ENCODE results near the gene MS4A15. TPM values are rescaled to one million over a fixed set of nuclear protein-coding genes. Genes with fewer than 3 reads are reported as not detected.
"Not testable (repeated sequence)": the region's sequence is repeated elsewhere in the genome, so short reads cannot be mapped to it uniquely, and the experiment has no call there.

MS4A15 gene, protein sequence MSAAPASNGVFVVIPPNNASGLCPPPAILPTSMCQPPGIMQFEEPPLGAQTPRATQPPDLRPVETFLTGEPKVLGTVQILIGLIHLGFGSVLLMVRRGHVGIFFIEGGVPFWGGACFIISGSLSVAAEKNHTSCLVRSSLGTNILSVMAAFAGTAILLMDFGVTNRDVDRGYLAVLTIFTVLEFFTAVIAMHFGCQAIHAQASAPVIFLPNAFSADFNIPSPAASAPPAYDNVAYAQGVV
- total RNA-seq = not detected

DNA sequence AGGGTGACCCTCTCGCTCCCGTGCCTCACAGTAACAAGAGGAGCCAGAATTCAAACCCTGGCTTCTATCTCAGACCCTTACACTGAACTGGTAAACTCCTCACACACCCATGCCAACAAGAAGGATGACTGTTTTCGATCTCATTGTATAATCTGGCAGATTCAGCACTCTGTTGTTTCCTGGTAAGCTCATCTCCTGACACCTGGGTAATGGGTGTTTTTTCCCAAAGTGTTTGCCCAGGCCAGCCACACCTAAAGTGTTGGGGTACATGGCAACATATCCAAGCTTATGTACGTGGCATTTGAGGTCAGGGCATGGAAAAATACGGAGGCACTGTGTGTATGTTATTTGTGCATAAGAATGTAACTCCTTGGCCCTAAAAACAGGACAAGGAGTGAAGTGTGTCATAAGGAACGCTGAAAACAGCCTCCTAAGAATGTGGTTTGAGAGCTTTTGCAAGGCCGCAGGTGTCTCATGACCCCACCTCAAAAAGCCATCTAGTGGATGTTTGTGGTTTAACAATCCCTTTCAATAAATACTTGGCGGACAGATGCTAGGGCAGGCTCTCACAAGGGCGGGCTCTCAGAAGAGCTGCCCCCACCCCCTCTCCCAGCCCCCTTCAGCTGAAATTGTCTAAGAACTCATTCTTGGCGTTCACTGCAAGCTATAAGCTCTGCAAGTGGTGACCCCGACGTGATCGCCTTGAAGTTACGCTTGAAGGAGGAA, at the start of gene MS4A15:
Gene MS4A15, plus strand, starts transcription at position 561 of the 726 bp plus-strand sequence. CDS start 6,867 bp downstream, outside the sequence.
- no peak for DNase-seq

- no peak for DNase-seq
Measured at GRCh38 chr11:60706931-60707330, 49.7 kb upstream of the MS4A15 start.

DNA sequence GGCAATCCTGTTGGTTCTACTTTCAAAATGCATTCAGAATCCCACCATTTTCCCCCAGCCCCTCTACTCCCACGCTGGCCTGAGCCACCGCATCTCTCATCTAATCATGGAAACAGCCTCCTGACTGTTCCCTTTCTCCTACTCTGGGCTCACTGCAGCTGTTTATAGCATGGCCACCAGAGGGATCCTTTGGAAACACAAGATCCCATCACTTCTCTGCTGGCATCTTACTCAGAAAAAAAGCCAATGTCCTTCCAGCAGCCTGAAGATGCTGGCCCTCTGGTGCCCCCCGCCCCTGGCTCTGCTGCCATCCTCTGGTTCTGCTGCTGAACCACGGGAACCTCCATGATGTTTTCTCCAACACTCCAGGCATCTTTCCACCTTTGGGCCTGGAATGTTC, 46.2 kb upstream of the MS4A15 start:
- DNase-seq = no peak

DNA sequence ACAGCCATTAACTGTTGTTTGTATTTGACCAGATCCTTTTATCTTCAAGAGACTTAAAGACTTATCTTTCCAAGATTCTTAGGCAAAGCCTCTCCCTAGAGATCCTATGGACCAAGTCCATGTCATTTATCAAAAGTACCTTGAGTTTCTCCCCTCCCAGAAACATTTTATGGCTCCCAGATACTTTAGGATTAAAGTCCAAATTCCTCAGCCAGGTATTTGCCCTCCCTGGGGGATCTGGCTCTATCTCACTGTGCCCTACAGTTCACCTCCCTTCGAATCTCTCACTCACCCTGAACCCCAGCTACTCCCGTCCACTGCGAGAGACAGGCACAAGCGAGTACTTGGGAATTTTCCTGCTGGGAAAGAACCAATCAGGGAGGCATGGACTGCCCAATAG, 45.4 kb upstream of the MS4A15 start:
- no peak for DNase-seq

GRCh38 chr11:60713423-60713822, 43.2 kb upstream of the MS4A15 start:
- DNase-seq = not testable (repeated sequence)

- no peak for DNase-seq
Measured at GRCh38 chr11:60717956-60718355, 38.7 kb upstream of the MS4A15 start.

GRCh38 chr11:60718524-60719316, 37.9 kb upstream of the MS4A15 start:
- DNase-seq = no peak

DNA sequence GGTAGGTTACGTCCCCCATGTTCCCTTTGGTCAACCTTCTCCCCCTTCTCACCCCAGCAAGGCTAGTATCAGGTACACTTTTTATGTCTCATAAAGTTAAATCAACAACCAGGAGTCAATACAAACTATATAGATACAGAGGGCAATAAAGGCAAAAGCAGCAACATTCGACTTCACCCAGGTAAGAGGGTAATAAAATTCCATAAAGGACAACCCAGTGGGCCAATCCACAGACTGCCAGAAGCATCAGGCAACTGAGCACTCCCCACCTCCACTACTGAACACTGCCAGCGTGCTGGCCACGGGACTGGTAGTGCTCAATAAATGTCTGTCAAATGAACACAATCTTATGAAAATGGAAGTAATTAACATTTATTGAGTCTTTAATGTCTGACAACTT, 37.3 kb upstream of the MS4A15 start:
- no peak for DNase-seq

- no peak for DNase-seq
Measured at GRCh38 chr11:60720460-60720859, 36.2 kb upstream of the MS4A15 start.

- no peak for DNase-seq
Measured at GRCh38 chr11:60724420-60724819, 32.2 kb upstream of the MS4A15 start, which contains the start of gene MS4A18. MS4A18 (plus strand) TSS chr11:60724720.

DNA sequence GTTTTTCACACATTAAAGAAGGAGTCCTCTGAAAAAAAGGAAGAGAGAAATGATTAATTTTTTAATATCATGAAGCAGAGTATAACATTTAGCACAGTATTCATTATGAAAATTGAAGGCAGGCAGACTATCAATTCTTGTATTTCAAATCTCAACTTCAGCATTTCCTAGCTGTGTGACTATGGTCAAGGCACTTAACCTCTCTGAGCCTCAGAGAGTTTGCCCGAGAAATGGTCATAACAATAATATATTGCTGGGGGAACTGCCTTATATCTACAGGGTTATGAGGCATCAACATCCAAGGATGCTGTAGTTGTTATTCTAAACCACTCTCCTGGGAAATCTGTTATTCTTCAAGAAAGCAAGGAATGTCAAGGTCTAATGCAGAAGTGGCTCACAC, 31.1 kb upstream of the MS4A15 start:
- DNase-seq = no peak

DNA sequence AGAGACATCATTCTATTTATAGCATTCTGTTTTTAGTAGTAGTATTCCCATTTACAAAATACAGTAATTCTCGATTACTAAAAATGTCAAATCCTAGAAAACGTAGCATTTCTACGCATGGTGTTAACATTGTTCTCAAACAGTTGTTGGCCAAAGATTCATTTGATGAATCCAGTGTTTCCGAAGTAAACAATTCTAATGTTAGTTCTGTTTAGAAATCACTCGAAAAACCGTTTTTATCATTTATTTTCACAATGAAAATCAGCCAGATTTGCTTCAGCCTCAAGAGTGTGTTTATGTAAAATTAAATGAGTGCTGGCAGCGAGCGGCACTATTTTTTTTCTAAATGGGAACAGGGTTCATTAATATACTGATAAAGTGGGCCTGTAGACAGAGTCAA, 25.1 kb upstream of the MS4A15 start:
- no peak for DNase-seq

DNA sequence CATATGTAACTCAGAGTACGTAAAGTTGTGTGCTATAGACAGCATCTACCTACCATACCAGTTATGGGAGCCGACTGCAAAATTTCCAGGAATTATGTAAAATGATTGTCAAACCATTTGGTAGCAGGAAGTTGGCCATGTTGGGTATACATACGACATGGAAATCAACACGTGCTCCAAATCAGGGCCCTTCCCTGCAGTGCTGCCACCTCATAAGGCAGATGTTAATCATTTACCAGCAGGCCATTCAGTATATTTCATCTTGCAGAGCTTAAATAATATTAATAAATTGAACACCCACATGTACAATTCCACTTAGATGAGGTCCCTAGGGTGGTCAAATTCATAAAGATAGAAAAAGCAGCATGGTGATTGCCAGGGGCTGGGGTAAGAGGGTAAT, 22.4 kb upstream of the MS4A15 start:
- DNase-seq = no peak

DNA sequence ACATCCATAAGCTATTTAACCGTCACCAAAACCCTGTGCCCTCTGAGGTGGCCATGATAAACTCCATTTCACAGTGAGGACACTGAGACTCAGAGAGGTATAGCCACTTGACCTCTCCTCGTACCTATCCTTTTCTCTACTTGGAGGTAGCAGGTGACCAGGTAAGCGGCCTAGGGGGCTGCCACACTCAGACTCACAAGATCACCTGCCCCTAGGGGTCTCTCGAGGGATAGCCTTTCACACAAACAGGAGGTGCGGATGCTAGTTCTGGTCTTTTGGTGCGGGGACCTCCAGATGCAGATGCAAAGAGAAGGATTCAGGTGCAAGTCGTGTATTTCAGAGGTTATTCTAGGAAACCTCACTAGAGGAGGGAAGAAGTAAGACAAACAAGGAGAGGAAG, 17.6 kb upstream of the MS4A15 start:
- no peak for DNase-seq

- DNase-seq = no peak
Measured at GRCh38 chr11:60740573-60740972, 16.1 kb upstream of the MS4A15 start.

DNA sequence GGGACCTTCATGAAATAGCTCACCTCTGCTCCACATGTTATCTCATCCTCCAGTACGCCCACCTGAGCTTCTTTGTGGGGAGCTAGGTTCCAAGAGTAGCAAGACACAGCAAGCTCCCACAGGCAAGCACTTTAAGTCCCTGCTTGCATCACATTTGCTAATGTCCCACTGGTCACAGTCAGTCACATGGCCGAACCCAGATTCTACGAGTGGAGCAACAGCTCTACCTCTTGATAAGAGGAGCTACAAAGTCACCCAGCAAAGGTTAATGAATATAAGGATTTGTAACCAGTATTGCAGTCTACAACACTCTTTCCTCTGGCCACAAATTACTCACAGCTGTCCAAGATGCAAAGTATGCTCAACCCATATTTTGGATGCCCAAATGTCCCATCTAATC, 15.2 kb upstream of the MS4A15 start:
- DNase-seq = no peak

- no peak for DNase-seq
Measured at GRCh38 chr11:60743058-60743457, 13.6 kb upstream of the MS4A15 start.

DNA sequence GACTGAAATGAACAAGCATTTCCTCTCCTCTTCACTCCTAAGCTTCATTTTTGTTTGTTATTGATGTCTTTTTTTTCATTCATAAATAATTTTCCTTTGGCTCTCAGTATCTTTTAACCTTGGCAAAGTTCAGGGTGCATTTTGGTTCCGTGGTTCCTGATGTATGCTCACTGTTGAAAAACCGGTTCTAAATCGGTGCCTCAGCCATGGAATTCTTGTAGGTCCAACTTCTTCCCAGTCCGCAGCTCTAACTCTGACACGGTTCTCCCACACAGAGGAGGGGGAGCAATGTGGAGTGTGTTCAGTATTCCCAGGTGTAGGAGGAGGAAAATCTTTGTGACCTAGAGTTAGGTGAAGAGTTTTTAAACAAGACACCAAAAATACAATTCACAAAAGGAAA, 12.6 kb upstream of the MS4A15 start:
- no peak for DNase-seq

DNA sequence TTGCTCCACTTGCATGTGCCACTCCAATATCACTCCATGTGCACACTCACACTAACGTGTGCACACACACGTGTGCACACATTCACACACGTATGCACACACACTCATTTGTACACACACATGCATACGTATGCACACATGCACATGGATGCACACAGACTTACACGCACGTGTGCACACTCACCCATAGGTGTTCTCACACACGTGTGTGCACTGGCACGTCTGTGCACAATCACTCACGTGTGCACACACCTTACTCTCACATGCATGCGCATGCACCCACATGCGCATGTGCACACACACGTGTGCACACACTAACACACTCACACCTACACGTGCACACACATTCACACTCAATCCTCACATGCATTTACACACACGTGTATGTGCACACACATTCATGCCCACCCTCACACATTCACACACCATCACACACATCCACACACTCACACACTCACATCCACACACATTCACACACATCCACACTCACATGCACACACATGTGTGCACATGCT, 9.3 kb upstream of the MS4A15 start:
- DNase-seq = no peak

DNA sequence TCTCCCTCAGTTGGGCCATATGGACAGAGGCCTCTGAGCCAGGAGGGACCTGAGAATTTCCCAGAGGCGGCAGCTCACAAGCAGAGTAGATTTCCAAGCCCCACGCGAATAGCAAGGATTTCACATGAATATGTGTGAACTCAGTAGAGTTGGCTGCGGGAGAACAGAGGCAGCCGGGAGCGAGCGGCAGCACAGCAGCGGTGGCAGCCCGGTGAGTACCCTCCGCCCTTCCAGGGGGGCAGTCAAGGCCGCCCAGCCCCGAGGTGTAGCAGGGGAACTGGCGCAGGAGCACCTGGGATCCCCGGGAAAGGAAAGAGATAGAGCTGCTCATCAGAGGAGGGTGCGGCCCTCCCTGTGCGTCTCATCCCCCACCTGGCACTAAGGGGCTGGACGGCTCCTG, 8.4 kb upstream of the MS4A15 start:
- no peak for DNase-seq

- DNase-seq = no peak
Measured at GRCh38 chr11:60748821-60749220, 7.8 kb upstream of the MS4A15 start.

- no peak for DNase-seq
Measured at GRCh38 chr11:60750911-60751310, 5.8 kb upstream of the MS4A15 start.

DNA sequence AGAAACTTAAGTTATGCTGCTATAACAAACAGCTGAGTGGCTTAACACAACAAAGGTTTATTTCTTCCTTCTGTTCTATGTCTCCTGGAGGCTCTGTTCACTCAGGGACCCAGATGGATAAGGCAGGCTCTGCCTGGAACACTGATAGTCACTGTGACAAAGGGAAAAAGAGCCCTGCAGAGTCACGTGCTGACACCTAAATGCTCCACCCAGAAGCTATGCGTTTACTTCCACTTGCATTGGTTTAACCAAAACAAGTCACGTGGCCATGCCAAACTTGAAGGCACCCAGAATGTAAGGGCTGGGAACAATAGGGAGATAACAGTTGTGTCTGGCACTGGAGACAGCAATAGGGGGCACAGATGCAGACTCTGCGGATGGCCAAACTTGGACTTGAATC, 3.4 kb upstream of the MS4A15 start:
- DNase-seq = no peak

DNA sequence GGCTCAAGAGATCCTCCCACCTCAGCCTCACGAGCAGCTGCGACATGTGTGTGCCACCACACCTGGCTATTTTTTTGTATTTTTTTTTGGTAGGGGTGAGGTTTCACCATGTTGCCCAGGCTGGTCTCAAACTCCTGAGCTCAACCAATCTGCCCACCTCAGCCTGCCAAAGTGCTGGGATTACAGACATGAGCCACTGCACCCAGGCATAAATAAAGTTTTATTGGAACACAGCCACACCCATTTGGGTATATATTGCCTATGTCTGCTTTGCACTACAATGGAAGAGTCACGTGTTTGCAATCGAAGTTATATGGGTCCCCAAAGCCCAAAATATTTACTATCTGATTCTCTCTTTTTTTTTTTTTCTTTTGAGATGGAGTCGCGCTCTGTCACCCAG, 1.8 kb upstream of the MS4A15 start:
- DNase-seq = no peak
